Forelimb muscle (tissue), 1 donor: ENCODE results near the gene PPP2R2D. TPM values are rescaled to one million over a fixed set of nuclear protein-coding genes. Genes with fewer than 3 reads are reported as not detected.

ENCODE experiments used
- DNase-seq: peaks from one replicate; pipeline ENCODE4 v3.0.0-alpha.2; 2013; ENCODE audit warnings: low read depth
- polyA plus RNA-seq: library from polyadenylated mRNA; unstranded; fragments of 120-200 nt; gene quantifications from one replicate; pipeline ENCODE4 v1.2.1, GENCODE V29; 2013; ENCODE audit not compliant: insufficient read length

PPP2R2D gene
- polyA plus RNA-seq, 1 donor: 29.8 TPM

DNA sequence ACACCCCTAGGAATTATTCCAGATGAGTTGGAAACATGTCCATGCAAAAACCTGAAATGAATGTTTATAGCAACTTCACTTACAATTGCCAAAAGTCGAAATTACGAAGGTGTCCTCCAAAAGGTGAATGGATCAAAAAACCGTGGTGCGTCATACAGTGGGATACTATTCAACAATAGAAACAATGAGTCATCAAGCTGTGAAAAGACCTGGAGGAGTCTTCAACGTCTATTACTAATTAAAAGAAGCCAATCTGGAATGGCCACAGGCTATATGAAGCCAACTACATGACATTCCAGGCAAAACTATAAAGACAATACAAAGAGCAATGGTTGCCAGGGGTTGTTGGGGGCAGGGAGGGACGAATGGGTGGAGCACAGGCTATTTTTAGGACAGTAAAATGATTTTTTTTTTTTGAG lies 12.6 kb upstream of the PPP2R2D start:
- DNase-seq: no peak

DNA sequence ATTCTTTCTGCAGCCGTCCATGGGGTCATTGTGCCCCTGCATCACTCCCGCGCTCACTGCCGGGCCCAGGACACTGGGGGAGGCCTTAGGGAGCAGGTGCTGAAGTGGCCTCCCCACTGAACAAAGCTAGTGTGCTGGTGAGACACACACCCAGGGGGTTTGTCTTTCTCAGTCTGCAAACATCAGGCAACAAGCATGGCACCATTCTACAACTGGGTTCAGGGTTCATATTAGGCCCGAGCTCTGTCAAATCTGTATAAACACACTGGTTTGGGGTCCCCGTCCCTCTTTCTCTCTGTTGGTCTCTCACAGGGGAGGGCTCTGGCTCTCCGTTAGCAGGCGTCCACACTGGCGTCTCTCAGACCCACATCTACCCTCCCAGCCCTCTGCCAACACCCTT lies 11.1 kb upstream of the PPP2R2D start:
- DNase-seq: no peak

DNA sequence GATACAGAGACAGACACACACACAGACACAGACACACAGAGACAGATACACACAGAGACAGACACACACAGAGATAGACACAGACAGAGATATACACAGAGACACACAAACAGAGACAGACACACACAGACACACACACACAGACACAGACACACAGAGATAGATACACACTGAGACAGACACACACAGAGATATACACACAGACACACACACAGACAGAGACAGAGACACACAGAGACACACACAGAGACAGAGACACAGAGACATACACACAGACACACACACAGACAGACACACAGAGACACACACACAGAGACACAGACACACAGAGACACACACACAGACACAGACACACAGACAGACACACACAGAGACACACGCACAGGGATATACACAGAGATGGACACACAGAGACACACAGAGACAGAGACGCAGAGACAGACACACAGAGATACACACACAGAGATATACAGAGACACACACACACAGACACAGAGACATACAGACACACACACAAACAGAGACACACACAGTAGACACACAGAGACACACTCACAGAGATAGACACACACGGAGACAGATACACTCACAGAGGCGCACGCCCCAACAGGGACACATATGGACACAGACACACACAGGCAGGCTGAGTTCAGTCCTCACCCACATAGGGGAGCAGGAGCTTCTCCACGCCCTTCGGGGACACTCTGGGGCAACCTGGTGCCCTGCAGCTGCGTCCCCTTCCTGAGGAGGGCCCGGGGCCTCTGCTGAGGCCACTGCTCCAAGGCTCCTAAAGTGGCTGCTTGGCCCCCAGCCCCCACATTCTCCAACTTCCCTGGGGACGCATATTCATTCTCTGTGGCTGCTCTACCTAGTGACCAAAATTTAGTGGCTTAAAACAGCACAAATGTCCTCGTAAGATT lies 10.3 kb upstream of the PPP2R2D start:
- no peak for DNase-seq

DNA sequence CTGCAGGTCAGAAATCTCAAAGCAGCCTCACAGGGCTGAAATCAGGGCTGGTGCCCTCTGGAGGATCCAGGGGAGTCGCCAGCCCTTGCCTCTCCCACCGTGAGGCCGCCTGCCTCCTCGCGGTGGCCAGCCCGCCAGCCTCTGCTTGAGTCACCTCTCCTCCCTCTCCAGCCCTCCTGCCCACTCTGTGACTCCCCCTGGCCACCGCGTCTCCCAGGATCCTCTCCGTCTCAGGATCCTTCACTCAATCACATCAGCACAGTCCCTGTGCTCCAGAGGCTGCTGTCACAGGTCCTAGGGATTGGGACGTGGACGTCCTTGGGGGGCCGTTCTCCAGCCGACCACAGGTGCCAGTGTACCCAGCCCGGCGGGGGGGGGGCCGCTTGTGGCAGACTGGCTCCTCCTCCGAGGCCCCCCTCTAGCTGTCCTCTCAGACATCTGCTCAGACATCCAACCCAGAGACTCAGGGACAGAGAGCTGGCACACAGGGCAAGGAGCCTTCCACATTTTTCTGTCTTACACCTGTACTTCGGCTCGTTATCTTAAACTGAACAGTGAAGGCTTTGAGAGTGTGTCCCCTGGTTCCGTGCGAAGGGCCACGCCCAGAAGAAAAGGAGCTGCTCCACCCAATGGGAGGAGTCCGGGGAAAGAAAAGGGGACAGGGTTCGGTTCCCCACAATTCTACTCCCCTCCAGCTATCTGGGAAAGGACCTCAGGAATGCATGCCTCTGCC lies 9.4 kb upstream of the PPP2R2D start:
- DNase-seq: no peak

DNA sequence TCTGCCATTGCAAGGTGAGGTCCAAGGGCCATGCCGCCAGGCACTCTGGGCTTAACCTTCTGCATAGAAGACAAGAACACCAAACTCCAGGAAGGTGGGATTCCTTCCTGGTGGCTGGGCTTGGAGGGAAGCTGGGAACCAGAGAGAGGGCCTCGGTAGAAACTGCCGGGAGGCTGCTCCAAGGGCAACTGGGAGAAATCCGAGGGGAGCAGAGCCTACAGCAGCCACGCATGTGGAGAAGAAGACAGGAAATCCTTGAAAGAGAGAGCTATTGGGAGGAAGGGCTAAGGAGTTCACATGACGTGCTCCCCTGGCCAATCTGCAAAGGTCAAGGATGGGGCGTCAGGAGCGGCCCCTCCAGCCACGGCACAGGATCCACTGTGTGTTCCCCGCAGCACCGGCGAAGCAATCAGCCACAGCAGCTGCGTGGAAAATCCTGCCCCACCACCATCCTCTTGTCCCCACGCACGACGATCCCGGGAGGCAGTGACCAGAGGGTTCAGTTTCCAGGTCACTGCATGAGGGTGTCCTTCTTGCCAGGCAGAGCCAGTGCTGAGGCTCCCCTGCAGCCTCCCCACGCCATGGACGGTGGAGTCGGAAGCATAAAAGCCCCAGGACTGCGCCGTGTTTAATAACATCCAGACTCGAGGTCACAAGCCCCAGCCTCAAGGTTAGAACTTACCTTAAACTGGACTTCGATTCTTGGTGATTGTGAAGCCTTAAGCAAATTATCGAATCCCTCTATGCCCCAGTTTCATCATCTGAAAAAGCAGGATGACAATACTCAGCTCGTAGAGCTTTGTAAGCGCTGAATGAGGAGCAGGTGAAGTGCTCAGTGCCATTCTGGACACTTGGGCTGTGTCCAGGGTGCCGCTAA lies 8.6 kb upstream of the PPP2R2D start:
- no peak for DNase-seq

DNA sequence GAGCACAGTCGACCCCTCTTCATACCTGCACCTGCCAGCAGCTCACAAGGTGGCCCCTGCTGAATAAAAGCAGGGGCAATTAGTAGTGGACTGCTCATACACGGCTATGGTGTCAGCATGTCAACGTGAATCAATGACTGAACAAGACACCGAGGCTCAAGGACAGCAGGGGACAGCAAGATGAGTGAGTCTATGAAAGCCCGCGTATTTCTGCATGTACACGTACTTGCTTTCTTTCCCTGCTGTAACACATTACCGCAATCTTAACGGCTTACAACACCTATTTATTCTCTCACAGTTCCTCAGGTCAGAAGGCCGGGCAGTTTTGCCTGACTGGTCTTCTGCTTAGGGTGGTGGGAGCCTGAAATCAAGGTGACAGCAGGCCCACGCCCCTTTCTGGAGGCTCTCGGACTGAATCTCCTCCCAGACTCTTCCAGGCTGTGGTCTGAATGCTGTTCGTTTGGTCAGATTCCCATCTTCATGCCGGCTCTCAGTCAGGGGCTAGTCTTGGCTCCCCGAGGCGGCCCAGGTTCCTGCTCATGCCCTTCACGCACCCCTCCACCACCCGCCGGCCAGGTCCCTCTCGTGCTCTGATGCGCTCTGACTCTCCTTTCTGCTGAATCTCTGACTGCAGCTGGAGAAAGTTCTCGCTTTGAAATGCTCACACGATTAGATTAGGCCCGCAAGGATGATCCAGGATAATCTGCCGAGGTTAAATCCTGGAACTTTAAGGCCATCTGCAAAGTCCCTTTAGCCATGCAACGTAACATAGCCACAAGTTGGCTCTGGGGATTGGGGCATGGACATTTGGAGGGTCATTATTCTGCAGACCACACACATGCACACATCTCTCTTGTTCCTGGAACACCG lies 7.8 kb upstream of the PPP2R2D start:
- no peak for DNase-seq

DNA sequence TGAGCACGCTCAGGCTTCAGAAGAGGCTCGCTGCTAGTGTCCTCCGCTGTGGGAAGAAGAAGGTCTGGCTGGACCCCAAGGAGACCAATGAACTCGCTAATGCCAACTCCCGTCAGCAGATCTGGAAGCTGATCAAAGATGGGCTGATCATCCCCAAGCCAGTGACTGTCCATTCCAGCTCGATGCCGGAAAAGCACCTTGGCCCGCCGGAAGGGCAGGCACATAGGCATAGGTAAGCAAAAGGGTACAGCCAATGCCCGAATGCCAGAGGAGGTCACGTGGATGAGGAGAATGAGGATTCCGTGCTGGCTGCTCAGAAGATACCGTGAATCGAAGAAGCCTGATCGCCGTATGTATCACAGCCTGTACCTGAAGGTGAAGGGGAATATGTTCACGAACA lies 5.7 kb upstream of the PPP2R2D start:
- DNase-seq: no peak

DNA sequence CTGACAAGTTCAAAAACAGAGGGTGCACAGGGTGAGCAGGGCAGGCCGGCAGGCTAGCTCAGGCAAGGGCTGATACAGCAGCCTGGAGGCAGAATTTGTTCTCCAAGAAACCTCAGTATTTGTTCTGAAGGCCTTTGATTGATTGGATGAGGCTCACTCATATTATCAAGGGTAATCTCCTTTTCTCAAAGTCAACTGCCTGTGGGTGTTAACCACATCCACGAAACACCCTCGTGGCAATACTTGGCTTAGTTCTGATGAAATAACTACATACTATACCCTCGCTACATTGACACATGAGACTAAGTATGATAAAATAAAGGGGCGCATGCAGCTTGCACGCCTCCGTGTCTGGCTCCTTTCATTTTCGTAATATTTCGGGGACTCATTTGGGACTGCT lies 4.4 kb upstream of the PPP2R2D start:
- DNase-seq: no peak

DNA sequence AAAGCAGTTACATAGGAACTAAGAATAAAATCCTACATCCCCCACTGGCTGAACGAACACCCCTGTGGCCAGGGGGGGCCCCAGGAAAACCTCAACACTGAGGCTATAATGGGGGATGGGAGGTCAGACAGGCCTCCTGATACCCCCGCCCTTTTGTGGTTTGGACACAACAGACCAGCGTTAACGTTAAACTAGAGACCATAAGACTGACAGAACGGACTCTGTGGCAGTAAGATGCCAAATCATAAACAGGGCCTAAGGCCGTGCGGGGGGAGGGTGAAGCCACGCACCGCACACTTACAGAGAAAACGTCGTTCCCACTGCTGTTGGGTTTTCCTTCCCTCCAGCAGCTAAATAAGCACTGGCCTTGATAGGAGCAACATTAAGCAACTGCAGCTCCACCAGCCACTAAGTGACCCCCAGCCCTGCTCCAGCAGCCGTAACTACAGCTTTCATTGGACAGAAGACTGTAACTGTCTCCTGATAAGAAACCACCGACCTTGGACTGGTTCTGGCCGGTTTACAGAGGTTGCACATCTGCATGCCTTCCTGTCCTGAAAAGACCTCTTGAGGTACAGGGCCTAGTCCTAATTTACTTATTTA lies 3.4 kb upstream of the PPP2R2D start:
- no peak for DNase-seq

DNA sequence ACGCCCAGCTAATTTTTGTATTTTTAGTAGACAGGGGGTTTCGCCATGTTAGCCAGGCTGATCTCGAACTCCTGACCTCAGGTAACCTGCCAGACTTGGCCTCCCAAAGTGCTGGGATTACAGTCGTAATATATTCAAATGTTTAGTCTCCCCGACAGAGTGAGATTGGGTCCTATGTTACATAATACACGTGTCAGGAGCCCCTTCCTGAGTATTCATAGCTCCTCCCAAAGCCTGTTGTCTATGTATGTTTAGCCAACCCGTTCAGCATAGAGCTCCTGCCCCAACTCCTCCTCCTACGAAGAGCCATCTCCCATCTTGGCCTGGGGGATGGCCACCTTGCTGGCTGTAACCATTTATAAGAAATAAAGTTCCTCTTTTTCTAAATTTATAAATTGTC lies 2.7 kb upstream of the PPP2R2D start:
- DNase-seq: no peak

DNA sequence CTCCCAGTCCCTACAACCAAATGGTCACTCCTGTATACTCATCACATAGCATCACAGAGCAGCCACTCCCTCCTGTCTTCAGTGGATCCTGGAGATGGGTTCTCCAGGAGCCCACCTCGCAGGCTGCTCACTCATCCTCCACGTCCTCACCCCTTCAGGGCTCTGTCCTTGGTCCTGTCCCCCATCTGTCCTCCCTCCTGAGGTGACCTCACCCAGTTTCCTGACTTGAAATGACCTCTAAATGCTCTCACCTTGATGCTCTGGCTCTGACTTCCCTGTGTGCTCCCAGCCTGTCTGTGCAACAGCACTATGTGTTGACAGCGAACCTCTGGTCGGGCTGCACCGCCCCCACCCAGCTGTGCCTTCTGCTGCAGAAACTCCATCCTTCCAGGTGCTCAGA lies 2.1 kb upstream of the PPP2R2D start:
- DNase-seq: no peak

DNA sequence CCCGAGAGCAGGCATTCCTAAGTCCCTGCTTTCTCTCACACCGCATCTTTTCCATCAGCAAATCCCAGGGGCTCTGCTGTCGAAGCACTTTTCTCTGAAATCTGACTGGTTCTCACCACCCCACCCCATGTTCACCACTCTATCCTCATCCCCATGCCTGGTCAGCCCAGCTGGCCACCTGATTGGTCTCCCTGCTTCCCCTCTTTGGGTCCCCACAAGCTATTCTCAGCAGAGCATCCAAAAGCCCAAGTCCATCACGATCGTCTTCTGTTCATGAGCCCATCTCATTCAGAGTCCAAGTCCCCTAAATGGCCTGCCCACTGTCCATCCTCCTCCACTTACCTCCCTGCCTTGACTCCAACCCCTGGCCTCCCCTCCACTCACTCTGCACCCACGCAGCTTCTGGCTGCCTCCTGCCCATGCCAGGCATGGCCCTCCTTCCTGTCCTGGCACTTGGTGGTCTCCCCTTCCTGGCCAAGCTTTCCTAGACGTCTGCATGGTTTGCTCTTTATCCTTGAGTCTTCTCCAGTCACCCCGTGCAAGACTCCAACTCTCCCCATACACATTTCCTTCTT lies 1.6 kb upstream of the PPP2R2D start:
- no peak for DNase-seq

DNA sequence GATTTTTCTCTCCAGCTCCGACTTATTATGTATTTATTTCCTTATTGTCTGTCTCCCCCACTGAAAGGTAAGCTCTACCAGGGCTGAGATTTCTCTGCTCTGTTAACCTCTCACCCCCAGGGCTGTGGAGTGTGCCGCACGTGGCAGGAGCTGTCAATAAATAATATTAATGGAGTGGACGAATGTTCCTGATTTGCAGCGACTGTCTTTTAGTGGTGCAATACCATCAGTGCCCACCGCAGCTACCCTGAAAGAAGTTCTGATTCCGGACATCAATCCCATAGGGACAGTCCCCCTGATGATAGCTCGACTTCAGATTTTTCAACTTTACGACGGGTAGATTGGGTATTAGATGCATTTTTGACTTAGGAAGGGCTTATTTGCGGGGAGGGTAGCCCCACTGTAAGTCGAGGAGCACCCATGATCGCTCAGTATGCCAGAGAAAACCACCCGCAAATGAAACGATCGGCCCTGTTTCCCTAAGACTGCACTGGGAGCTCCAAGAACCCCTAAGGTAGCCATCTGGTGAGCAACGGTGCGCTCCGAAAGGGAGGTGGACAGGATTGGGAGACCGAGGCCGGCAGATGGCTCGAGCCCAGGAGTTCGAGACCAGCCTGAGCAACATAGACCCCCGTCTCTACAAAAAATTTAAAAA lies 986 bp upstream of the PPP2R2D start:
- DNase-seq: no peak

DNA sequence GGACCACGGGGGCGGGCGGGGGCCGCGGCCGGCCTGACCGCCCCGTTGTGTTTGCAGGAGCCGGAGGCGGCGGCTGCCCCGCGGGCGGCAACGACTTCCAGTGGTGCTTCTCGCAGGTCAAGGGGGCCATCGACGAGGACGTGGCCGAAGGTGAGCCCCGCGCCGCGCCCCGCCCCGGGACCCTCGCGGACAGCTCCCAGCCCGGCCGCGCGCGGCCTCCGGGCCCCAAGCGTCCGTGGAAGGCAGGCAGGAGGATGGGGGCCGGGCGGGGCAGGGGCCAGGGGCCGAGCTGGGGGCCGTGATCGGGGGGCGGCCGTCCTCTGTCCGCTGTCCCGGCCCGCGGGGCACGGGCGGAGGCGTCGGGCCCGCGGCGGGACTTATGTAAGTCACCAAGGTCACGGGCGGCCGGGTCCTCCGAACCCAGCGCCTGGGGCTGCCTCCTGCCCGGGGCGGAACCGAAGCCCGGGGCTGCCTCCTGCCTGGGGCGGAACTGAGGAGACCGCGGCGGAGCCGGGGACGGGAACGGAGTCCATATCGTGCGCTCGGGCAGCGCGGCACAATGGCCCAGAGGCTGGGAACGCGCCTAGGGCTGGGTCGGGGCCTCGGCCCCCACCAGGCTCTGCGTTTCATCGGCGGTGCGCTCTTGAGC lies 497 bp downstream of the PPP2R2D start:
- DNase-seq: no peak

DNA sequence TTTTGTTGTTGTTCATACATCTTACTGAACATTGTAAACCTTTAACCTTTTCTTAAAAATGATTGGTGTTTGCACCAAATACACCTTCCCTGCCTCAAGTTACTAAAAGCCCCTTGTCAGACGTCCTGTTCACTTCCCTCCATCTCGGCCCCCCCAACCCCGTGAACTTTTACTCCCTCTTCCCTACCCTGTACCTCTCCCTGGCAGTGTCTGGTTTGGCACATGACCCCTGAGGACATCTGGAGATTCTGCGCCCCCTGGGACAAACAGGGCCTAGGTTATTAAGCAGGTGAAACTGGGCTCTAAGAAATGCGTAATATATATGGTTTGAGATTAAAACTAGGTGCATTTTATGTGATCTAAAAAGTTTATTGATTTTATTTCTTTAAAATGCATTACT lies 1.4 kb downstream of the PPP2R2D start:
- DNase-seq: no peak

DNA sequence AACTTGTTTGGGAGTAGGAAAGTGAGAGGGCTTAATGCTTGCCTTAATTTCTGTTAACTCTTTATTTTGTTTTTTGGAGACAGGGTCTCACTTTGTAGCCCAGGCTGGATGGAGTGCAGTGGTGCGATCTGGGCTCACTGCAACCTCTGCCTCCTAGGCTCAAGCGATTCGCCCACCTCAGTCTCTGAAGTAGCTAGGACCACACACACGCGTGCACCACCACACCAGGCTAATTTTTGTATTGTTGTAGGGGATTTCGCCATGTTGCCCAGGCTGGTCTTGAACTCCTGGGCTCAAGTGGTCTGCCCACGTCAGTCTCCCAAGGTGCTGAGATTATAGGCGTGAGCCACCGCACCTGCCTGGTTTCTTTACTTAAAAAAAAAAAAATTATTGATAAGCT lies 1.9 kb downstream of the PPP2R2D start:
- DNase-seq: no peak

DNA sequence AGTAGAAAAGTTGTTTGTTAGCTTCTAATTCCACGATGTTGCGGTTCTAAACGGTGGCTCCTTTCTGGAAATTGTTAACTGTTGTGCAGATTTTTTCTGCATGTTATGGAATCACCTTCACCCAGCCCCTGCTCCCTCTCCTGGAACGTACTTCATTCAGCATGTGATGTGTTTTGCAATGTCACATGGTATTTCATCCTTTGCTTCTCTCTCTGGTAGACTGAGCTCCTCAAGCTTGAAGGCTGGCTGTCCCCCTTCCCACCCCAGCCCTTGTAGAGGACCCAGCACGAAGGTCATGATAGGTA lies 4.4 kb downstream of the PPP2R2D start:
- DNase-seq: no peak

DNA sequence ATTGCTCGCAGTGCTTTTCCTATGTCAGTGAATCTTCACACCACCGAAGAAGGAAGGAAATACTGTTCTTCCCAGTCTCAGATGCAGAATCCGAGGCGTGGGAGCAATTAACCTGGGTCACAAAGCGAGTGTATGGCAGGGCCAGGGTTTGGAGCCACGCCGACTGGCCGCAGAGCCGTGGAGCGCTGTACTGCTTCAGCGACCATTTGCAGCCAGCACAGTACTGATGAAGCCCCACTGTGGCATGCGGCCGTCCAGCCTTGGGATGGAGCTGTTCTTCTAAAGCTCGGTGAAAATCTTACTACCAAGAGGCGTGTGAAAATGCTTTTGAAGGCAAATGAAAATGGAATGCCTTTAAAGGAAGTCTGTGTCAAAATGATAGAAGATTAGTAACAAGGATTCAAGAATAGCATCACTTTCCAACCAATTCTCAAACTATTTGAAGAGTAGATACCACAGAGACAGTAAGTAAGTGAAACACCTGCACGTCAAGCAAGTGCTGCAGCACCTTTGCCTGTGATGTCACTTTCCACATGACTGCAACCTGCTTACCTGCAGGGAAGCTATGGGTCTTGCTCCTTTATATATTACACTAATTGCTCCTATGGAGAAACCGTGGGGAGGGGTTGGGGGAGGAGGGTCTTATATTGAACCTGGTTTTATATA lies 4.9 kb downstream of the PPP2R2D start:
- no peak for DNase-seq

DNA sequence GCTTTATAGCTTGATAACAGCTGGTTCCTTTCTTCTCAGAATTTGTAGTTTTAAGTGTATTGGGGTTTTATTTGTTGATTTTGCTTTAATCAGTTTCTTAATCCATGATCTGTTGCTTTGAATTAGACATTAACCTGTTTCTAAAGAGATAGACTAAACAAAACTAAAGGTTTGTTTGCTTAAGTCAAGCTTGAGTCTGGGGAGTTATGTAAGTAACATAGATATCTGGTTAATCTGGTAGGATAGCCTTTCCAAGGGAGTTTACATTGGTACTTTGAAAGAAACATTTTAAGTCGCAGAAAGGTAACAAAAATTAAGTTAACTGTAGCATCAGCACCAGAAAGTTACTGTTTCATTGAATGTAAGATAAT lies 5.4 kb downstream of the PPP2R2D start:
- no peak for DNase-seq
